NCI-H1436 (cell line): ENCODE data around the gene EIF5A.

ENCODE experiments used
- DNase-seq: peaks from one replicate; lab custom pipeline; 2025; lab: John Stamatoyannopoulos, UW

The EIF5A gene

DNA sequence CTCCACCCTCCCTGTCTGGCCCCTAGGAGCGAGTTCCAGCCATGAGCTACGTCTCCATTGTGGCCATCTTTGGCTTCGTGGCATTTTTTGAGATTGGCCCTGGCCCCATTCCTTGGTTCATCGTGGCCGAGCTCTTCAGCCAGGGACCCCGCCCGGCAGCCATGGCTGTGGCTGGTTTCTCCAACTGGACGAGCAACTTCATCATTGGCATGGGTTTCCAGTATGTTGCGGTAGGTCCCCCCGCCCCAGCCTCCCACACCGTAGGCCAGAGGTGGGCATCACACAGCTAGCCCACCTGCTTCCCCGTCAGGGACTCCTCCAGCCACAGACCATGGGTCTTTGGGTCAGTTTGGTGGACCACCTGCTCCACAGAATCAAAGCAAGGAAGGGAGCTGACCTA lies 21.7 kb upstream of the EIF5A start:
- no peak for DNase-seq

GRCh38 chr17:7289256-7290032 lies 18.0 kb upstream of the EIF5A start:
- no peak for DNase-seq

DNA sequence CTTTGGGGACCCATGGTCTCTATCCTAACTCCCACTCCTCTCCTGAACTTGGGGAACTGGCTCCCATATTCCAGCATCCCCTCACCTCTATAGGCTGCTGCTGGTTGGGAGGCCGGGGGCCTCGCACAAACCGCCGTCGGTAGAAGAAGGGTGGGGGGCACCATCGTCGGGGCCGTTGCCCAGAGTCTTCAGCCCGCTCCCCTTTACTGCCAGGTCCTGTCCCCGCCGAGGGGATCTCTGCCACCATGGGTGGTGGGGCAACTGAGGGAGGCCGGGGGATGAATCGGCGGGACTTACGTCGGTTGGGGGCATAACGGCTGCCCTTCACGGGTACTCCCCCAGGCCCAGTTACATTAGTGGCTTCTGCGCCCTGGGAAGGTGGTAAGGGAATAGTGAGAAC lies 17.3 kb upstream of the EIF5A start:
- DNase-seq, result no peak

DNA sequence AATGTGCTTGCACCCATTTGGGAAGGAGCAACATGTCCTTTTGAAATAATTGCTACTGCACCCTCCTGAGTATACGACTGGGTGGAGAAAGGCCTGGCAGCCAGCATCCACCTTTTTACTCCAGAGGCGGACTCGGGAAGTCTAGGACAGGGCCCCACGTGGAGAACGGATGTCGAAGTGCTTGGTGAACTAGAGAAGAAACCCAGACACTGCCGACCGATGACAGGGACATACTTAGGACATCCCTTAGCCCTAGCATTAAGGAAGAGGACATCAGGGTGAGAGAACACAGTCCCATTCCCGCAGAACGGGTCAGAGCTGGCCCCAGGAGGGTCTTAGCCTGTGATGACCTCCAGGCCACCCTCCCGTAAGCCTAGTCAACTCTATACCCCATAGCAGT lies 16.7 kb upstream of the EIF5A start:
- no peak for DNase-seq

DNA sequence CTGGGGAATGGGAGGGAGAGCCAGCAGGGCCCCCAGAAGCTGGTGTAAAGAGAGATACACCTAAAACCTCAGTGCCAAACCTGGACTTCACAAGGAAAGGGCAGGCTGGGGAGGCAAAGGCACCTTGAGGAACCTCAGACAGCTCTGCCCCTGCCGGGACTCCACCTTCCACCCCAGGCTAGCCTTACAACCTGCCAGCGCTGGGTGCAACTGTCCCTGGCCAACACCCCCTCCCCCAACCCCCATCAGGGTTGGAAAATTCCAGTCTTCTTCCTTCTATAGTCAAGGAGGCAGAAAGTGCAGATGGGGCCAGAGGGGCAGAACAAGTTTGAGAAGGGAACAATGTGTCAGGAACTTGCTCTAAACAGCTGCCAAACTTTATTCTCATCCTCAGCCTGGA lies 15.2 kb upstream of the EIF5A start:
- no peak for DNase-seq

- DNase-seq, result no peak
Observed at GRCh38 chr17:7292729-7293128, 14.7 kb upstream of the EIF5A start.

- DNase-seq, result no peak
Observed at GRCh38 chr17:7293159-7293558, 14.3 kb upstream of the EIF5A start.

- DNase-seq, result no peak
Observed at GRCh38 chr17:7293816-7294613, 13.4 kb upstream of the EIF5A start.

GRCh38 chr17:7294614-7295153 lies 12.7 kb upstream of the EIF5A start, which contains the start of gene YBX2:
TSS of gene YBX2 (minus strand) at chr17:7294639. CDS start at chr17:7294500, 139 bp downstream.
- peak; percentile 56 for DNase-seq

DNA sequence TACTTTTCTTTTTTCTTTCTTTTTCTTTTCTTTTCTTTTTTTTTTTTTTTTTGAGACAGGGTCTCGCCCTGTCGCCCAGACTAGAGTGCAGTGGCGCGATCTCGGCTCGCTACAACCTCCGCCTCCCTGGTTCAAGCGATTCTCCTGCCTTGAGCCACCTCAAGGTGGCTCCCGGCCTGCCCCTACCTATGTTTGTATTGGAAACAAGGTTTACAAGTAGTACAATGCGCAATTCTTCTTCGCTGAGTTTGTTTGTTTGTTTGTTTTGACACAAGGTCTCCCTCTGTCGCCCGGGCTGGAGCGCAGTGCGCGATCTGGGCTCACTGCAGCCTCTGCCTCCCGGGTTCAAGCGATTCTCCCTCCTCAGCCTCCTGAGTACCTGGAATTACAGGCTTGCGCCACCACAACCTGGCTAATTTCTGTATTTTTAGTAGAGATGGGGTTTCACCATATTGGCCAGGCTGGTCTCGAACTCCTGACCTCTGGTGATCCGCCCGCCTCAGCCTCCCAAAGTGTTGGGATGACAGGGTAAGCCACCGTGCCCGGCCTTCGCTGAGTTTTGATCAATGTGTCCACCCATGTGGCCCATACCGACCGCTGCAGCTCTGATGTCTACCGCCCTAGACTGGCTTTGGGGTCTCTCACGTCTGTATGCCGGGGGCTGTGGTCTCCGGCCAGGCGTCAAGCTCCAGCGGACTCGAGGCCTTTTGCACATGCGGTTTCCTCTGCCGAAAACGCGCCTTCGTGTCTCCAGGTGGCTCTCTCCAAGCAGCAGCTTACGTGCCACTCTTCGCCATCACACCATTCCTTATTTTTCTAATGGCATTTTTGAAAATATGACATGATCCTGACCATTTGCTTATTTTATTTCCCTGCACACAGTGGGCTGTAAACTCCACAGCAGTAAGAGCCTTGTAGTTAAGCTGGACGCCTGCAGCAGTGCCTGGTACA lies 11.9 kb upstream of the EIF5A start:
- no peak for DNase-seq

DNA sequence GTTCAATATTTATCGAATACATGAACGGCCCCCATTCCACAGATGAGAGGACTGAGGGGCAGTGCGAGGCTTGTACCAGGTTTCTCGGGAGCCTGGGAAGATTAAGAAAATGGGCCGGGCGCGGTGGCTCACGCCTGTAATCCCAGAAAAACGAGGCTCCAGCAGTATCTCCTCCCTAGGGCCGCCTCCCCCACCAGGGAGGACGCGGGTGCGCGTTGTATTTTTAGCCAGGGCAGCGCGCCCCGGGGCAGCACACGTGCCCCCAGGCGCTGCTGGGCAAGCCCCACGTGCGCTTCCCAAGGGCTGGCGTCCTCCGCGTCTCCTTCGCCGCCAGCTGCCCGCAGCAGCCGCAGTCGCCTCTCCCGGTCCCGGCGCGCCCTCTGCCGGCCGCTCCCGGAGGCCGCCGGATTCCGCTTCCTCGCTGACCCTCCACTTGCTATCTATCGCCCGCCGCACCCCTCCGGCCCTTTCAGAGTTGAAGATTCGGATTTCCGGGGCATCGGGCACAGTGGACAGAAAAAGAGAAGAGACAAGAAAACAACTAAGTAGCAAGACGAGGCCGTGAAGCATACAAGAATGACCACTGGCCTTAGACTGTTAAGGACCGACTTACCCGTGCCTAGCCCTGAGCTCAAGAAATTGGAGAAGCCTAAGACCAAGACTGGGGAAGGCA lies 11.1 kb upstream of the EIF5A start:
- peak; percentile 73 for DNase-seq

DNA sequence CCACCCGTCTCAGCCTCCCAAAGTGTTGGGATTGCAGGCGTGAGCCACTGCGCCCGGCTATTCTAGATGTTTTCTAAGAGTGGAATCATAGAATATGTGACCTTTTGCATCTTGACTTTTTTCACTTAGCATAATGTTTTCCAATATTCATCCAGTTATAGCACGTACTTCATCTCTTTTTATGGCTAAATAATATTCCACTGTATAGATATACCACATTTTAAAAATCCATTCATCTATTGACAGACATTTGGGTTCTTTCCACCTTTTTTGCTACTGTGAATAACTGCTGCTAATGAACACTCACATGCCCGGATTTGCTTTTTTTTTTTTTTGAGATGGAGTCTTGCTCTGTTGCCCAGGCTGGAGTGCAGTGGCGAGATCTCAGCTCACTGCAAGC lies 3.2 kb upstream of the EIF5A start:
- no peak for DNase-seq

GRCh38 chr17:7307686-7308624 lies 527 bp downstream of the EIF5A start:
- DNase-seq, result no peak

DNA sequence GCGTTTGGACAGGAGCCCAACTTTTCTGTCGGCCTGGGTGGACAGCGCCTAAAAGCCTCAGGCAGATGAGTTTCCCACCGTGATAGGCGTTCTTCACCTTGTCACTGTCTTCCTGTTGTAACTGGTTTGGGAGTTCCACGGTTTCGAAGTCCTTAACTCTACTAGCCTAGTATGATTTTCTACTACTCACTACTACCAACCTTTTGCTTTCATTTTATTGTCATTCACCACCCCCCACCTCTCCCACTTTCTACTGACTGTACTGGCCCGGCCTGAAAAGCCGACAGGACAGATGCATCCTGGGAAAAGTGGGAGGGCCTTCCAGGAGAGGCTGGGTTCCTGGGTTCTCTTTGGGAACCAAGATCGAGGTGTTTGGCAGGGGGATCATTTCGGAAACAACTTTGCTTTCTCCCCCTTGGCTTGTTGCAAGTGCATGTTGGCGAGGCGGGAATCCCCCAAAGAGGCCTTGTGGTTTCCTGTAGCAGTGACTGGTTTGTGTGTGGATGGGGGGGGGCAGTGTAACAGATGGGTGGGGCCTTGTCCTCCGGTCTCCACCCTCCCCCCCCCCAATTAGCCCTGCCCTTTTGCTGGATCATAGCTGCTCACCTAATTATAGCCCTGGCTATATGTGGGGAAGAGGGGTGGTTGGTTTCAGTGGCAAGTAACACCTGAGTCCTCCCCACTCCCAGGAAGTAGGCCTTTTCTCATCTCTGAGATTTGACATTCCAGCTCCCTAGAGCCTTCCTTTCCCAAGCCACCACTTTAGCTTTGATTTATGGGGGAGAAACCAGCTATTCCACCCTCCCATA lies 1.4 kb downstream of the EIF5A start:
- peak; percentile 60 for DNase-seq

- no peak for DNase-seq
Observed at GRCh38 chr17:7309628-7310027, 2.2 kb downstream of the EIF5A start.

DNA sequence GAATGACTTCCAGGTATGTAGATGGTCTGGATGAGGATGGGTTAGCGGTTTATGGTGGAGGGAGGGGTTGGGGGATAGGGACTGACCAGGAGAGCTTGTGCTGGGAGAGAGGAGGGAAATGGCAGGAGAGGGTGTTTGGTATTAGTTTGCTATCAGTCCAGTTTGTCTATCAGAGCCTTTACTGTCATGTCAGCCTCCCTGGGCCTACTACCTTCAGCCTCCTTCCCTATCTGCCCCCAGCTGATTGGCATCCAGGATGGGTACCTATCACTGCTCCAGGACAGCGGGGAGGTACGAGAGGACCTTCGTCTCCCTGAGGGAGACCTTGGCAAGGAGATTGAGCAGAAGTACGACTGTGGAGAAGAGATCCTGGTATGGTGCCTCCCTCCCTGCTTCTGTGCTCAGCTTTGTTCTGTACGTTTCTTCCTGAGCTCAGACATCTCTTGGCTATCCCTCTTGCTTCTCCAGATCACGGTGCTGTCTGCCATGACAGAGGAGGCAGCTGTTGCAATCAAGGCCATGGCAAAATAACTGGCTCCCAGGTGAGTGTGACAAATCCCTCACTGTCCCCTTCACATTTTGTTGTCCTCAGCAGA lies 3.8 kb downstream of the EIF5A start:
- DNase-seq, result no peak

DNA sequence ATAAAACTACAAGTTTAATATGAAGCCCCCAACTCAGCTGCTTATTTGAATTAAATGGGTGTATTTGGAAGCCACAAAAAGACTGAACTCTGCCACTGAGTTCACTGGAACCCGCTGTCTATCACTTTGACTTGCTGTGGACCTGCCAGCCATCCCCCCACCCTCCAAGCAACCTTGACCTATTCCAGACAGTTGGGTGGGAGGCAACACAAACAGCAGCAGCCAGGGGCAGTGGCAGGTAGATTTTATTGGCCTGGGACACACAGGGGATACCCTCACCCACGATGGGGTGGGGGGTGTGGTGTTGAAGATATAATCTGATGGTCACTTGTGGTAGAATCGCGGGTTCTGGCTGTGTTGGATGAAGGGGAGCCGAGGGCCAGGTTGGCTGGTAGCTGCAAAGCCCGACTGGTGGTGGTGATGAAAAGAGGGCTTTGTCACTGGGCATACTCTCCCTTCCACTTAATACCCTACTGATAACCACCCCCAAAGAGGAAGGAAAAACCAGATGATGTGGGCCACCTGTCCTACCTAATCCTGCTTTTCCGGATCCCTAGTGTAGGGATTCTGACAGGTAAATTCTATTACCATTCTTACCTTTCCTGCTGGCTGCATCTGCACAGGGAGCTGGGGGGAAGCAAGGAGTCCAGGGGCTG lies 5.1 kb downstream of the EIF5A start:
- DNase-seq, result no peak

DNA sequence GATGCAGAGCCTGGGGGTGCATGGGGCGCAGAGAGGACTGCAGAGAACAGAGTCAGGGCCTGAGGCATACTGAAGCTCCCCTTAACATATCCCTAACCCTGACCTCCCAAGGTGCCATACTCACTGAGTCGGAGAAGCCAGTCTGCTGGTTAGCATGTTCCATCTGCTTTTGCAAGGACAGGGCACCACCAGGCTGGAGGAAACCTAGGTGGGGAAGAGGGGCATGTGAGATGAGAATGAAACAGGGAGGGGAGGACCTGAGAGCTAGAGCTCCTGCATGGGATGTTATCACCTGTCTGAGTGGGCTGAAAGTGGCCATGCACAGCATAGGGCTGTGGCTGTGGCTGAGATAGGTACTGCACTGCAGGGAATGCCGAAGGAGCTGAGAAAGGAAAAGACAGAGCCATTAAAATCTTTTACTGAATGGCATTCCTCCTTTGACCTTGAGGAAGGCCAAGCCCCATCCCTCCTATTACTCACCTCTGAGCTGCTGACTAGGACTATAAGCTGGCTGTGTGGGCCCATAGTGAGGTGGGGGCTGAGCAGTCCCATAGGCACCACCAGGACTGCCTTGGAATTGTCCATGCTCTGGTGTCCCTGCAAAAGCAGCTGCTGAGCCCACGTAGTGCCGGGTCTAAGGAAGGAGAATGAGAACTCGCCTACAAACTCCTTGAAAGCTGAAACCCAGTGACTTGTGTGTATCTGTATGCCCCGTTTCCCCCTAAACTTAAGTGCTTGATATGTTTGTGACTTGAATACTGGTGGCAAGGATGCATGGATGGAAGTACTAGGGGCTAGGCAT lies 5.9 kb downstream of the EIF5A start:
- no peak for DNase-seq
